ENCODE results near the gene HELZ. TPM values are rescaled to one million over a fixed set of nuclear protein-coding genes. Genes with fewer than 3 reads are reported as not detected.

Gene HELZ
- total and polyA plus RNA-seq, 4 donors: 3.8 to 69.2 (median 25.7) TPM

GRCh38 chr17:67069603-67070136, 175.3 kb downstream of the HELZ start:
- no peak overlapping the region for H3K27ac ChIP-seq (ENCODE audit: low read depth in 1 of 2, low read length in 2 of 2)
- peaks cover 6 to 24% (median 15%) of the 10 kb centered on the region in 4 donors for H3K4me1 ChIP-seq (ENCODE audit: control insufficient read depth in 4 of 4, insufficient read depth in 4 of 4, low read length in 3 of 4)
- H3K27me3 ChIP-seq (ENCODE audit: control insufficient read depth in 4 of 4, insufficient read depth in 4 of 4, low read length in 3 of 4): no peaks in the 10 kb centered on the region
- H3K9me3 ChIP-seq (ENCODE audit: control insufficient read depth in 4 of 4, low read length in 3 of 4): no peaks in the 10 kb centered on the region
- no peak overlapping the region for H3K9ac ChIP-seq (ENCODE audit: low read depth in 1 of 2, low read length in 2 of 2)
- H3K36me3 ChIP-seq (ENCODE audit: control insufficient read depth in 4 of 4, insufficient read depth in 3 of 4, low read depth in 1 of 4, low read length in 3 of 4): no peaks in the 10 kb centered on the region
- no peak for TF ChIP-seq HNF4G (IDR thresholded peaks at IDR 0.05)
- no peak for TF ChIP-seq JUND (IDR thresholded peaks at IDR 0.05)
- no peak for TF ChIP-seq HNF4A (conservative IDR thresholded peaks at IDR 0.05)
- no peak for TF ChIP-seq FOXA2 (IDR thresholded peaks at IDR 0.05)
- TF ChIP-seq NR2F2 (IDR thresholded peaks at IDR 0.05): no peak
- no peak for TF ChIP-seq RXRA (IDR thresholded peaks at IDR 0.05)
- TF ChIP-seq SP1 (IDR thresholded peaks at IDR 0.05): no peak
- TF ChIP-seq, protein P1, sequence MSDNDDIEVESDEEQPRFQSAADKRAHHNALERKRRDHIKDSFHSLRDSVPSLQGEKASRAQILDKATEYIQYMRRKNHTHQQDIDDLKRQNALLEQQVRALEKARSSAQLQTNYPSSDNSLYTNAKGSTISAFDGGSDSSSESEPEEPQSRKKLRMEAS (IDR thresholded peaks at IDR 0.05): no peak
- TF ChIP-seq ZBTB33 (IDR thresholded peaks at IDR 0.05): no peak
- TF ChIP-seq TAF1 (conservative IDR thresholded peaks at IDR 0.05): no peak
- TF ChIP-seq EGR1 (IDR thresholded peaks at IDR 0.05; ENCODE audit: low read depth in 2 of 2): no peak
- DNase-seq (ENCODE audit: low spot score): no peak
- 98% methylated on average over 5 of the region's 5 CpGs for WGBS
- no peak overlapping the region for H3K4me3 ChIP-seq (ENCODE audit: low read depth in 1 of 3, low read length in 3 of 3)

DNA sequence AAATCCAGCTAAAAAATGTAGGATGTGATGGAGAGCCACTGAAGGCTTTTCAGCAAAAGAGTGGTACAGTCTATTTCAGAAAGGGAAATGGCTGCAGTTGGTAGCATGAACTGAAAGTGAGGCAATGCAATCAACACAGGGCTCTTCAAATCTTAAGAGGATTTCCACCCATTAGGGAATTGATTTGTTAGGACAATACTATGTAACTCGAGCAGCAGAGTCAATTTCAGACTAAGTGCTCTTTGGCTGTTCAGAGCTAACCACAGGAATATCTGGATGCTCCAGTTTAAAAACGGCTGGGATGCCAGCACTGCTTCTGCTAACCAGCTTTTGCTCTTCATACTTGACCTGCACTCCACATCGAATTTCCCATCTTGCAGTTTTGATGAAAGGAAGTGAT, 176.0 kb downstream of the HELZ start:
- H3K27ac ChIP-seq (ENCODE audit: low read depth in 1 of 2, low read length in 2 of 2): no peak overlapping the region
- H3K4me3 ChIP-seq (ENCODE audit: low read depth in 1 of 3, low read length in 3 of 3): no peak overlapping the region
- peaks cover 6 to 20% (median 12%) of the 10 kb centered on the region in 4 donors for H3K4me1 ChIP-seq (ENCODE audit: control insufficient read depth in 4 of 4, insufficient read depth in 4 of 4, low read length in 3 of 4)
- TF ChIP-seq FOXA2 (IDR thresholded peaks at IDR 0.05): no peak
- TF ChIP-seq SP1 (IDR thresholded peaks at IDR 0.05): no peak
- no peak for TF ChIP-seq EGR1 (IDR thresholded peaks at IDR 0.05; ENCODE audit: low read depth in 2 of 2)
- TF ChIP-seq HNF4A (conservative IDR thresholded peaks at IDR 0.05): no peak
- TF ChIP-seq, protein P2, sequence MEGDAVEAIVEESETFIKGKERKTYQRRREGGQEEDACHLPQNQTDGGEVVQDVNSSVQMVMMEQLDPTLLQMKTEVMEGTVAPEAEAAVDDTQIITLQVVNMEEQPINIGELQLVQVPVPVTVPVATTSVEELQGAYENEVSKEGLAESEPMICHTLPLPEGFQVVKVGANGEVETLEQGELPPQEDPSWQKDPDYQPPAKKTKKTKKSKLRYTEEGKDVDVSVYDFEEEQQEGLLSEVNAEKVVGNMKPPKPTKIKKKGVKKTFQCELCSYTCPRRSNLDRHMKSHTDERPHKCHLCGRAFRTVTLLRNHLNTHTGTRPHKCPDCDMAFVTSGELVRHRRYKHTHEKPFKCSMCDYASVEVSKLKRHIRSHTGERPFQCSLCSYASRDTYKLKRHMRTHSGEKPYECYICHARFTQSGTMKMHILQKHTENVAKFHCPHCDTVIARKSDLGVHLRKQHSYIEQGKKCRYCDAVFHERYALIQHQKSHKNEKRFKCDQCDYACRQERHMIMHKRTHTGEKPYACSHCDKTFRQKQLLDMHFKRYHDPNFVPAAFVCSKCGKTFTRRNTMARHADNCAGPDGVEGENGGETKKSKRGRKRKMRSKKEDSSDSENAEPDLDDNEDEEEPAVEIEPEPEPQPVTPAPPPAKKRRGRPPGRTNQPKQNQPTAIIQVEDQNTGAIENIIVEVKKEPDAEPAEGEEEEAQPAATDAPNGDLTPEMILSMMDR (IDR thresholded peaks at IDR 0.05; ENCODE audit: low read depth, low read length, missing input control): no peak
- TF ChIP-seq HNF4G (IDR thresholded peaks at IDR 0.05): no peak
- TF ChIP-seq ATF3 (IDR thresholded peaks at IDR 0.05): no peak
- no peak for TF ChIP-seq REST (IDR thresholded peaks at IDR 0.05)
- no peak for TF ChIP-seq RAD21 (IDR thresholded peaks at IDR 0.05)
- TF ChIP-seq FOXA1 (IDR thresholded peaks at IDR 0.05): no peak
- no peak for TF ChIP-seq TAF1 (conservative IDR thresholded peaks at IDR 0.05)
- no peak for TF ChIP-seq JUND (IDR thresholded peaks at IDR 0.05)
- no peak for TF ChIP-seq GABPA (IDR thresholded peaks at IDR 0.05 in 1 of 2, conservative IDR thresholded peaks at IDR 0.05 in 1 of 2)
- TF ChIP-seq YY1 (IDR thresholded peaks at IDR 0.05): no peak
- no peak for TF ChIP-seq ZBTB33 (IDR thresholded peaks at IDR 0.05)
- TF ChIP-seq, protein P1 (IDR thresholded peaks at IDR 0.05): no peak
- TF ChIP-seq RXRA (IDR thresholded peaks at IDR 0.05): no peak
- TF ChIP-seq NR2F2 (IDR thresholded peaks at IDR 0.05): no peak
- no peaks in the 10 kb centered on the region for H3K27me3 ChIP-seq (ENCODE audit: control insufficient read depth in 4 of 4, insufficient read depth in 4 of 4, low read length in 3 of 4)
- no peaks in the 10 kb centered on the region for H3K36me3 ChIP-seq (ENCODE audit: control insufficient read depth in 4 of 4, insufficient read depth in 3 of 4, low read depth in 1 of 4, low read length in 3 of 4)
- 76% methylated on average over 3 of the region's 3 CpGs for WGBS
- no peak overlapping the region for H3K9ac ChIP-seq (ENCODE audit: low read depth in 1 of 2, low read length in 2 of 2)
- no peak for DNase-seq (ENCODE audit: low spot score)
- no peaks in the 10 kb centered on the region for H3K9me3 ChIP-seq (ENCODE audit: control insufficient read depth in 4 of 4, low read length in 3 of 4)
